ENCODE measurements around the gene HNRNPL. TPM values are rescaled to one million over a fixed set of nuclear protein-coding genes. Genes with fewer than 3 reads are reported as not detected.

The HNRNPL gene
- total and polyA plus RNA-seq, 10 of the 15 experiments (the other 5 are each of a cell fraction or from before 2014, with no cell fraction given): 32.5 to 512 (median 306) TPM

DNA sequence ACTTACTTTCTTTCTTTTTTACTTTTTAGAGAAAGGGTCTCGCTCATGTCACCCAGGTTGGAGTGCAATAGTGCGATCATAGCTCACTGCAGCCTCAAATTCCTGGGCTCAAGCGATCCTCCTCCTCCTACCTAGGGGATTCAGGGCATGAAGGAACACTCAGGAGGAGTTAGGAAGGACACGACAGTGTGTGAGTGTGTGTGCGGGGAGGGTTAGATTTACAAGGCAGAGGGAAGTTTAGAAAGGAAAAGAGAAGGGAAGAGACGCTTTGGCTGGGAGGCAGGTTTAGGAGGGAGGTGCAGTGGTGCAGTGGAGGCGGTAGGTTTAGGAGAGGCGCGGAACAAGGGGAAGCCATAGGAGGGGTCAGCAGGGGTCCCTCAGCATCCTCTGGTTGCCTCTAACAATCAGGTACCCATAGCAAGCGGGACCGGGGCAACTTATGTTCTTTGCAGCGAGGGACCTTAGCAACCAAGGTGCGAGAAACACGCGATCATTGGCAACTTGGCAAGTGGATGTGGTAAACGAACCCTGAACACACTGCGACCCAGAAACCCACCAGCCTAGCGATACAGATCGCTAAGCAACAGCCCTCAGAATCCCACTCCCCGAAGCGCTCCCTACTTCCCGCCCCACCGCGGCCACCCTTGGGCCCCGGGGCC lies 49.1 kb upstream of the HNRNPL start (continued):
- TF ChIP-seq, protein P1, sequence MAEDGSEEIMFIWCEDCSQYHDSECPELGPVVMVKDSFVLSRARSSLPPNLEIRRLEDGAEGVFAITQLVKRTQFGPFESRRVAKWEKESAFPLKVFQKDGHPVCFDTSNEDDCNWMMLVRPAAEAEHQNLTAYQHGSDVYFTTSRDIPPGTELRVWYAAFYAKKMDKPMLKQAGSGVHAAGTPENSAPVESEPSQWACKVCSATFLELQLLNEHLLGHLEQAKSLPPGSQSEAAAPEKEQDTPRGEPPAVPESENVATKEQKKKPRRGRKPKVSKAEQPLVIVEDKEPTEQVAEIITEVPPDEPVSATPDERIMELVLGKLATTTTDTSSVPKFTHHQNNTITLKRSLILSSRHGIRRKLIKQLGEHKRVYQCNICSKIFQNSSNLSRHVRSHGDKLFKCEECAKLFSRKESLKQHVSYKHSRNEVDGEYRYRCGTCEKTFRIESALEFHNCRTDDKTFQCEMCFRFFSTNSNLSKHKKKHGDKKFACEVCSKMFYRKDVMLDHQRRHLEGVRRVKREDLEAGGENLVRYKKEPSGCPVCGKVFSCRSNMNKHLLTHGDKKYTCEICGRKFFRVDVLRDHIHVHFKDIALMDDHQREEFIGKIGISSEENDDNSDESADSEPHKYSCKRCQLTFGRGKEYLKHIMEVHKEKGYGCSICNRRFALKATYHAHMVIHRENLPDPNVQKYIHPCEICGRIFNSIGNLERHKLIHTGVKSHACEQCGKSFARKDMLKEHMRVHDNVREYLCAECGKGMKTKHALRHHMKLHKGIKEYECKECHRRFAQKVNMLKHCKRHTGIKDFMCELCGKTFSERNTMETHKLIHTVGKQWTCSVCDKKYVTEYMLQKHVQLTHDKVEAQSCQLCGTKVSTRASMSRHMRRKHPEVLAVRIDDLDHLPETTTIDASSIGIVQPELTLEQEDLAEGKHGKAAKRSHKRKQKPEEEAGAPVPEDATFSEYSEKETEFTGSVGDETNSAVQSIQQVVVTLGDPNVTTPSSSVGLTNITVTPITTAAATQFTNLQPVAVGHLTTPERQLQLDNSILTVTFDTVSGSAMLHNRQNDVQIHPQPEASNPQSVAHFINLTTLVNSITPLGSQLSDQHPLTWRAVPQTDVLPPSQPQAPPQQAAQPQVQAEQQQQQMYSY (CRISPR knock-in tag; IDR thresholded peaks at IDR 0.05): no peak
- TF ChIP-seq MLLT1 (IDR thresholded peaks at IDR 0.05): 0 out of 2 replicates have a peak, but pooled peaks have one; percentile 10
- TF ChIP-seq NRF1 (conservative IDR thresholded peaks at IDR 0.05; ENCODE audit: low read depth, low read length): no peak
- TF ChIP-seq SIX5 (IDR thresholded peaks at IDR 0.05; ENCODE audit: low read depth, low read length, severe bottlenecking): no peak
- TF ChIP-seq, protein P2, sequence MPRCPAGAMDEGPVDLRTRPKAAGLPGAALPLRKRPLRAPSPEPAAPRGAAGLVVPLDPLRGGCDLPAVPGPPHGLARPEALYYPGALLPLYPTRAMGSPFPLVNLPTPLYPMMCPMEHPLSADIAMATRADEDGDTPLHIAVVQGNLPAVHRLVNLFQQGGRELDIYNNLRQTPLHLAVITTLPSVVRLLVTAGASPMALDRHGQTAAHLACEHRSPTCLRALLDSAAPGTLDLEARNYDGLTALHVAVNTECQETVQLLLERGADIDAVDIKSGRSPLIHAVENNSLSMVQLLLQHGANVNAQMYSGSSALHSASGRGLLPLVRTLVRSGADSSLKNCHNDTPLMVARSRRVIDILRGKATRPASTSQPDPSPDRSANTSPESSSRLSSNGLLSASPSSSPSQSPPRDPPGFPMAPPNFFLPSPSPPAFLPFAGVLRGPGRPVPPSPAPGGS (IDR thresholded peaks at IDR 0.05; ENCODE audit: borderline replicate concordance, insufficient read depth, low read depth, low read length, poor library complexity, severe bottlenecking): peak; percentile 15
- TF ChIP-seq GABPA (IDR thresholded peaks at IDR 0.05; ENCODE audit: low read depth): no peak
